Limb (tissue), 2 donors: ENCODE results near the gene MRPS9.

Experiments used
- DNase-seq, 2 donors: peaks; one replicate each; pipeline ENCODE4 v3.0.0-alpha.2; 2016; ENCODE audit errors: extremely low spot score in 2 of 2

The MRPS9 gene

DNA sequence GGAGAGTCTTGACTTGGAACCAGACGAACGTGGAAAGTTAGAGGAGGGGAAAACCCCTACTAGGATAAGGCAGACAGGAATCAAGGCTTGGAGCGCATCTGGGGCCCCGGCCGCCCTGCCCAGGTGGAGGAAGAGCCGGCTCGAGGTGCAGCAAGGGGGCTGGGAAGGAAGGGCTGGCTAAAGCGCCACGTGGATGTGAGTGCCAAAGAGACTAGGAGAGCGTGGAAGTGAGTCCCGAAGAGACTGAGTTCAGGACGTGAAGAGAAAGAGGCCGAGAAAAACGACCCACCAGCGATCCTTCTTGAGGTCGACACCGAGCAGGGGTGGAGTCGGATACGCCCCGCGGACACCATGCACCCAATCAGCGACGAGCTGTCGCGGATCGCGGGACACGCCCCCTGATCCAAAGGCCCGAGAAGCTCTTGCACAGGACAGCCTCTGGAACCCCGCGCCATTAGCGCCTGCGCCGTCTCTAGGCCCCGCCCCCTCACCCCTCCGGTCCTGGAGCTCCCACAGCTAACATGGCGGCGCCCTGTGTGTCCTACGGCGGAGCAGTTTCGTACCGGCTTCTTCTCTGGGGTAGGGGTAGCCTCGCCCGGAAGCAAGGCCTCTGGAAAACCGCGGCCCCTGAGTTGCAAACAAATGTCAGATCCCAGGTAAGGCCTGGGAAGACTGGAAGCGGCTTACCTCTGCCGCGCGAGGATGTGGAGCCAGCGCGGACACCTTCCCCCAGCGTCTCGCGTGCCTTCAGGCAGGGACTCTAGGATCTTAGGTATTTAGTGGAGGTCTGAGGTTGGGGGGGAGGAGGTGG lies at the start of gene MRPS9:
Gene MRPS9 (plus strand): TSS at position 498 of the 811 bp plus-strand sequence. CDS start 24 bp downstream, at position 522.
- peak; percentile 99 for DNase-seq

DNA sequence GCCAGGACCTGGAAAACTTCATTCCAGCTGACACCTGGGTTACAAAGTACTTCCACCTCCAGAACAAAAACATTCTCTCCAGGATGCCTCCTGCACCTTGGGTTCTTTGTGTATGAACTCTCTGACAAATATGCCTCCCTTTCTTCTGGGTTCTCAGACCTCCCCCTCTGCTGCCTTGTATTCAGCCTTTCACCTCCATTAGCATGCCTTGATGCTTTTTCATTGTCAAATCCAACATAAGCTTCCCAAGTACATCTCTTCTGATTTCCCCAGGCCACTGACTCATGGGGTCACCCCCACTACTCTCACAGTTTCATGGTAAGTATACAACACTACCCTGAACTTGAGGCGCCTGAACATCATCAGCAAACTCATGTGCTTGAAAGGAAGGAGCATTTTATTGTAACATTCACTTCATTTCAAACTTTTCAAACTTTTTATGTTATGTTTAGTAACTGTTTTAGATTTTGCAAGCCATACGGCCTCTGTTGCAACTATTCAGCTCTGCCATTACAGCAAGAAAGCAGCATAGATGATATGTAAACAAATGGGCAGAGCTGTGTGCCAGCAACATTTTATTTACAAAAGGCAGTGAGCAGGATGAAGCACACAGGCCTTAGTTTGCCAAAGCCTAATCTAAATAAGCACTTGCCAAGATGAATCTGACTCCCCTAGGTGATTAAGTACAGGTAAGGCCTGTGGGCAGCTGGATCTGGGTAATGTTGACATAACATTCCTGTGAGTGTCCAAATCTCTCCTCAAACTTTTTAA lies 32.5 kb upstream of the MRPS9 start:
- DNase-seq = no peak

DNA sequence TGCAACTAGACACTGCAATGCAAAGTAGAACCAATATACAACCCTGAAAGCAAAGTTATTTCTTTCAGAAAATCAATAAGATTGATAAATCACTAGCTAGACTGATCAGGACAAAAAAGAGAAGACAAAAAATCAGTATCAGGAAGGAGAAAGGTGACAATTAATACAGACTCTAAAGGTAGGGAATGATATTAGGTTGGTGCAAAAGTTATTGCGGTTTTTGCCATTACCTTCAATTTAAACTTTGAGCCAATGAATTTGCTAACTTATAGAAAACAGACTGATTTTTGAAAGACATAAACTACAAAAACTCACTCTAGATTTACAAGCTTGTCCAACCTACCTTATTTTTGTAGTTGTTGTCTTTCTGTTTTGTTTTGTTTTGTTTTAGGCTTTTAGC lies 30.5 kb upstream of the MRPS9 start:
- DNase-seq = no peak

DNA sequence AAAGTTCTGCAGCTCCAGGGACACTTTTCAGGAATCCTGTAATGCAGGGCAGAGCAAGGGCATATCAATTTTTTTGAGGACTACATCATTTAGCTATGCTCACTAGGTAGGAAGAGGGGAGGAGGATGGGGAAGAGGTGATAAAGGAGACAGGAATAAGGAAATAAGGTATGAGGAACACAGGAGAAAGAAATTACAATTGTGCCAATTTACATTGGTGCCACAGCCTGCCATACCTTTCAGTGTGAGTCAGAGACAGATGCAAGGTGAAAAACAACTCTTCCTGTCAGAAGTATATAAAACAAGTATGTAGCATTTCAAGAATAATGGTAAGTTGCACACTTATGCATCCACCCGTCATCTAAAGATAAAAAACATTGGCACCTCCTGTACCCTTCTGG lies 5.4 kb upstream of the MRPS9 start:
- DNase-seq = no peak

DNA sequence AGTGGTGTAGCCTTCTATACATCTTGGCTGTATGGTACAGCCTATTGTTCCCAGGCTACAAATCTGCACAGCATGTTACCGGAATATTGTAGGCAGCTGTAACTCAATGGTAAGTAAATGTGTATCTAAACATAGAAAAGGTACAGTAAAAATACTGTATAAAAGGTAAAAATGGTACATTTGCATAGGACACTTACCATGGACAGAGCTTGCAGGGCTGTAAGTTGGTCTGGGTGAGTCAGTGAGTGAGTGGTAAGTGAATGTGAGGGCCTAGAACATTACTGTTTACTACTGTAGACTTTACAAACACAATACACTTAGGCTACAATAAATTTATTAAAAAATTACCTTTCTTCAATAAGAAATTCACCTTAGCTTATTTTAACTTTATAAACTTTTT lies 3.7 kb upstream of the MRPS9 start:
- DNase-seq = no peak

DNA sequence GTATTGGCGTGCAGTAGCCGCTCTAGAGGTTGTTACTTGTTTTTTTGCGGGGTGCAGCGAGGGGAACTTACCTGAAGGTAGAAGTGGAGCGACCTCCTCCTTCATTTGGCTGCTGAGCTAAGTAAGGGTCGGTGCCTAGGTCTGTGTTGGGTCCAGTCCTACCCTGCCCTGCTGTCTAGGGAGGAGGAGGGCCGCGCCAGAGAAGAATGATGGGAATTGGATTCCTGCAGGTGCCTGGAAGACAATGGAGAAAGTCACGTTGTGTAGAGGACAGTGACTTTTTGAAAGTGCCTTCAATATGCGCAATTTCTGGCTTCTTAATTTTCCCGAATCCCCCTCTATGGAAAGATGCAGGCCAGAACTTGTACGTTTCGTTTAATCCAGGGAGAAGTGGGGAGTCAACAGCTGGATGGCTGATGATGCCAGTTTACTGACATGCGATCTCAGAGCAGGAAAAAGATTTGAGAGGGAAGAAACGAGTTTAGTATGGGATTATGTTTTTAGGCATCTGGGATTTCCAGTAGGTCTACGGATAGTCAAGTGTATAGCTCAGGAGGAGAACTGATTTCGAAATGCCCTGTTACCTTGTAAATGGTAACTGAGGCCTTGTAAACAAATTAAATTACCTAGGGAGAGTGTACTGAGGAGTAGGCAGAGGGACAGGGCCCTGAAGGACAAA lies 653 bp downstream of the MRPS9 start:
- DNase-seq = peak in 1 of 2 donors; percentile 7

DNA sequence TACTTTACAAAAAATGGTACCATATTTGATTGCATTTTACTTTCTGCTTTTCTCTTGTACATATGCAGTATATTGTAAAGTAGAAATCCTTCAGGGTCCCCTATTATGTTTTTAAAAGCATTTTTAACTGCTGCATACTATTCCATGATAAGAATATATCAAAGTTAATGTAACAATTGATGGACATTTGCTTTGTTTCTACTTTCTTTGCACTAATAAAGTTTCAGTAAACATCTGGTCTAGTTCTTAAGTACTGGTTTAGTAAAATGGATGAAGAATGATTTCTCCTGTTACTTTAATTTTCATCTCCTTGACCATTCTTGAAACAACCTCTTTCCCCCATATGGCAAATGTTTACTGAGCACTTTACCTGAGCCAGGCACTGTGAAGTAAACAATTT lies 1.7 kb downstream of the MRPS9 start:
- DNase-seq = no peak

DNA sequence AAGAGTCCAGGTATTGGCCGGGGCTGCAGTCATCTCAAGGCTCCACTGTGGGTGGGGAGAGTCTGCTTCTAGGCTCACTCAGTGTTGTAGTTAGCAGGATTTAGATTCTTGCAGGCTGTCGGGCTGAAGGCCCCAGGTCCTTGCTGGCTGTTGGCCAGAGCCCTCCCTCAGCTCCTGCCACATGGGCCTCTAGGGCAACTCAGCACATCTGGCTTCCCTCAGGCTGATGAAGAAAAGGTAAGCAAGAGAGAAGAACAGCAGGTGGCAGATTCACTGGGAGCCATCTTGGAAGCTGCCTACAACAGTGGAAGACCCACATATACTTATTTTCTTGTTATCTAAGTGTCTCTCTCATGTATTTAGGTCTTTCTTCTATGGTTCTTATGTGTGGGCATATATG lies 4.3 kb downstream of the MRPS9 start:
- DNase-seq = no peak

DNA sequence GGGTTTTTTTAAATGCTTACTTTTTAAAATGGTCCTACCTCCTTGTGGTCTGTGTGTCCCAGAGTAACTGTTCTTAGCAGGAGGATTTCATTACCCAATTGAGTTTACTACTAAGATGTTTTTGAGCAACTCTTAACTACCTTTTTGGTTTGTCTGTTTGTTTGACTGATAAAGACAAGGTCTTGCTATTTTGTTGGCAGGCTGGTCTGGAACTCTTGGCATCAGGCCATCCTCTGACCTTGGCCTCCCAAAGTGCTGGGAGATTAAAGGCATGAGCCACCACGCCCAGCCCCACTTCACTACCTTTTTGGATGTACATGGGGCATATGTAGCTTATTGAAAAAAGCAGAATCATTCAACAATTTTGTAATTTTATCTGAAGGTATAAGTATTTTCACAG lies 14.9 kb downstream of the MRPS9 start:
- no peak for DNase-seq

DNA sequence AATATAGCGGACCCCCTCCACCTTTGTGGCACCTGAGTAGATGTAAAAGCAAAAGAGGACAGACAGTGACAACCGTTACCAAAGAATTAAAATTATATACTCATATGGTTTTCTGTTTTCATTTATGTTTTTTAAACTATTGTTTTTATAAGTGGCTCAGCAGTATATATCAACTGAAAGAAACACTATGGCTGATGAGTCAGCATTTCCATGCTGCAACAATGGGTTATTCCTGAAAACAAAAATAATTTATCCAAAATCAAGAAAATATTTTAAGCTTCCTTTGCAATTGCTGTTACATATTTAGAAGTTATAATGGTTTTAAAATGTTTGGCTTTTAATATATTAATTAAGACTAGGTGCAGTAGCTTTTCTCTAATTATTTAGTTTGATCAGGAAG lies 17.7 kb downstream of the MRPS9 start:
- no peak for DNase-seq

DNA sequence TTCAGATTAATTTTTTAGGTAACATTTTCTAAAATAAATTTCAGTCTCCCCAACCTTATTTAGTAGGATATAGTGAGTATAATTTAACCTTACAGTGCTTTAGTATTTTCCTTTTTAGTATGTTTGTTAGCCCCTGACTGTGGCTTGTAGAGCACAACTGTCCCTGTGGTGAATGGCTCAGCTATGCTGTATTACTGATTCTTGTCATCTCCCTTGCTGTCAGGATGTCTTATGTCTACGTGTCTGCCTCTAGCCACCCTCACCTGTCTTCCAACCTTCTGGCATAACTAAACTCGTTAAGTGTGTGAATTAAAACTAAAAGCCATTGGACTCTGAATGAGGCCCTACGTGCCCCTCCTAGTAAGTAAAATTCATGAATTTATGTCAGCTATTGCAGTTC lies 18.4 kb downstream of the MRPS9 start:
- no peak for DNase-seq

DNA sequence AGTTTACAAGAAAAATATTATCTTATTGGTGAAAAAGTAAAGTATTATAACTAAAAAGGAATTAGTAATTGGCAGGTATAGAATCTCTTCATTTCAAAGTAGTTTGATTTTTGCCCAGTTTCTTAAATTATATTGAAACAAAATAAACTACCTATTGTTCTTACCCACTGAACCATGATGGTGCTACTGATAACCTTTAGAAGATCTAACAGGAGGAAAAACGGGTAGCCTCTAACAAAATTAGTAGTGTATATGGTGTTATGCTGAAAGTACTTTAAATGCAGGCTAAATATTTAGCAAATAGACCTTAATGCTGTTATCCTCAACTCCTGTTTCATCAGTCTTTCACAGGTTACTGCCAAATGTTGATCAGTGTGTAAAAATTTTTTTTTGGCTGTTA lies 19.1 kb downstream of the MRPS9 start:
- no peak for DNase-seq

DNA sequence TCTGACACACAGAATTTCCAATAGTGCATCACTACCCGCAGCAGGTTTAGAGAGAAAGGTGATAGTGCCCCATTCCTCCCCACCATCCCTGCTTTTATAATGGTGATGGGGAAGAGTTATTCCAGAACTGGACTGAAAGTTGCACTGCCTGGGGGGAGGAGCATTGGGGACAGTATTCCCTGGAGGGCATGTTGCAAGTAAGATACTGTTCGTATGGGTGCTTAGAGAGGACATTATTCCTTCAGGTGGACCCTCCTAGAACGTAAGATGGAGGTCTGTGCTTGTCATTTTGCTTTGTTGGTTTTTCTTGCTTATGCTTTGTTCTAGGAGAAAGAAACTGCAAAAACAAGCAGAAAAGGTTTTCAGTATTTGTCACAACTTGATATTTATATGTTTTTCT lies 23.7 kb downstream of the MRPS9 start:
- no peak for DNase-seq

DNA sequence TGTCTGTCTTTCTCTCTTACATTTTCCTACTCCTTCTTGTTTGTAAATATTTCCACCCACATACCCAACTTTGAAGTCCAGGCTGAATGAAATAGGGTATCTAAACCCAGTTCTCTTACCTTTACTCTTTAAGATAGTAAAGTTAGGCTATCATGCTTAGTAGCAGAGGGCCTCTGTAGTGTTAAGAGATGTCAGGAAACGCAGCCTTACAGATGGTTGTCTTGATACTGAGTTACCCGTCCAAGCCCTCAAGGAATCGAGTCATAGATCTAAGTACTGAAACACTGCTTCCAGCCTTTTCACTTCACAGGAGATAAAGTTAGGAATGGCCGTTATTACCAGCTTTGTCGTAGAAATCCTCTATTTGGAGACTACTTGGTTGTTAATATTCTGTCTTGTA lies 24.3 kb downstream of the MRPS9 start:
- DNase-seq = no peak

DNA sequence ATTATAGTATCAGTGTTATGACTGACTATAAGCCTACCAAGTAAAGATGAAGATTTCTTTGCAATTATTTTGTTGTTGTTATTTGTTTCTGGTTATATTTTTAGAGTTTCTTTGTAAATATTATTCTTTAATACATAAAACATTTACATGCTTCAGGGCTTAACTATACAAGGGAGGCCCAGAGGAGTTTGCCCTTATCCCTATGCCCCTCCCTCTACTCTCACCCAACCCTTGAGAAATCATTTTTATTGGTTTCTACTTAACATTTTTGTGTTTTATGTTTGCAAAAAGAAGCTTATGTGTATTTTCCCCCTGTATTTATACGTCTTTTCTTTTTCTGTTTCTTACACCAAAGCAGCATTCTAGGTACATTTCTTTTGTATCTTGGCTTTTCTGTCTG lies 30.5 kb downstream of the MRPS9 start:
- no peak for DNase-seq

DNA sequence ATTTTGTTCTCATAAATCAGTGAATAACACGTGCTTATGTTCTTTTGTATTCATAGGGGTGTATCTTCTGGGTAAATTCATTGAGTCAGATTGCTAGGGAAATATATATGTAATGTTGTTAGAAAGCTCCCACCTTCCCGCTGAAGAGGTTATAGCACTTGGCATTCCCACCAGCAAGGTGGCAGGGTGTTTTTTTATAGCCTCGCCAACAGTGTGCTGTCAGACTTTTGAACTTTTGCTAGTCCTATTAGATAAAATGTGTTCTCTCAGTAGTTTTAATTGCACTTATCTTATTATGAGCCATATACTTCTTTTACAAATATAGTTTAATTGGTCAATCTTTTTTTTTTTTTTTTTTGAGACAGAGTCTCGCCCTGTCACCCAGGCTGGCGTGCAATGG lies 31.0 kb downstream of the MRPS9 start:
- no peak for DNase-seq

DNA sequence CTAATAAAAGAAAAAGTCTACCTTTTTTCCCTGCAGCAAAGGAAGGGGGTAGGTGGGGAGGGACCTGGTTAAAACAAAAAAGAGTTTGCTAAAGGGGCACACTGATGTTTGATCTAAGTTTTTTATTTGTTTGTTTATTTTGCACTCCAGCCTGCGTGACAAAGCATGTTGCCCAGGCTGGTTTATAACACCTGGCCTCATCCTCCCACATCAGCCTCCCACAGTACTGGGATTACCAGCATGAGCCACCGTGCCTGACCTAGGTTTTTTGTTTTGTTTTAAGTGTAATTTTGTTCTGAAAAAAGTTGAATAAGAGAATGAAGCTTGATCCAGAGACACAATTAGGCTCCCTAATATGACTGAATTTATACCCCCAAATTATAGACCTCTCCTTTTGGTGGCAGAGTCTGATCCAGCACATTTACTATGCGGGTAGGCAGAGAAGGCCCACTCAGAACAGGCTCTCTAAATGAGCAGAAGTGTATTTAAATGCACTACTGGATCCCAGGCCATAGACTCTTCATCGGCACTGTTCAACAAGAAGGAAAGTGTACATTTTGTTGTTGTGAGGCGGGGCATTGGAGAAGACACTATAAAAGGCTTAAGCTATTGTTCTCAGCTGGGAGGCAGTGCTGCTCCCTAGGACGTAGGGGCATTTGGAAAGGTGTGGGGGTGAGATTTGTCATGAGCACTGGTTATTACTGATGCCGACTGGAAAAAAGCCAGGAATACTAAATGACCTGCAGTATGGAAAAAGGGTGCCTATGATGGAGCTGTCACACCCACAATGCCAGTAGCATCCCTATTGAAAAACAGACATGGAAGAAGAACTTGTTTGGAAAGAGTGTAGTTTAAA lies 32.4 kb downstream of the MRPS9 start:
- no peak for DNase-seq

DNA sequence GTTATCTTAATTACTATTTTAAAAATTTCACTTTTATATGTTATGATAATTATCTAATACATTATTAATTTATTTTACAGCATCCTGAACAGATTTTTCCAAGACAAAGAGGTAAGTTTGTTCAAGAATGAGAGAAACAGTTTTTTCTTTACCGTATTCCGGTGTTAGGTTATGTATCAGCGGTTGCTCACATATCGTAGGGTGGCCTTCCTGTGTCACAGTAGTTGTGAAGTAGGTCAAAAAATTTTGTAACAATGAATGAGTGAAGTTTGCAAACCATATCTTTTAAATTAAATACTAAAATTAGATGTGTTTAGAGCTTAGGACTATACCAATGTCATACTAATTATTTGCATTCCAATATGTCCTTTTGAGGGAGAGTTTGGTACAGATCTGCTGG lies 33.5 kb downstream of the MRPS9 start:
- DNase-seq = no peak

DNA sequence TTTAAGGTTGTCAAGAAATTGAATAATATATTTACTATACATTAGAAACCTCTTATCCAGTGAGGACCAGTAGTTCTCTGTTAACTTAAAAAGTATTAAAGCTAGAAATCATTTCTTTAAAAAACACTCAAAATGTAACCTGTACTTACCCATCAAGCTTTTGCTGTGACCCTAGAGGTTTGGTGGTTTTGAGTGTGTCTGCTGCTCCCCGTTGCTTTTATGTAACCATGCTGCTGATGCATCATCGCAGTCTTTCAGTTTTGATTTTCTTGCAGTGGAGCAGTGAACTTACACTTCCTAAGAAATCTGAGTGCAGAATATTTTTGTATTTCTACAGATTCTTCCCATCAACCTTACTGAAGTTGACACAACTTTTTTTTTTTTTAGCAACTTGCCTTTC lies 34.2 kb downstream of the MRPS9 start:
- no peak for DNase-seq

DNA sequence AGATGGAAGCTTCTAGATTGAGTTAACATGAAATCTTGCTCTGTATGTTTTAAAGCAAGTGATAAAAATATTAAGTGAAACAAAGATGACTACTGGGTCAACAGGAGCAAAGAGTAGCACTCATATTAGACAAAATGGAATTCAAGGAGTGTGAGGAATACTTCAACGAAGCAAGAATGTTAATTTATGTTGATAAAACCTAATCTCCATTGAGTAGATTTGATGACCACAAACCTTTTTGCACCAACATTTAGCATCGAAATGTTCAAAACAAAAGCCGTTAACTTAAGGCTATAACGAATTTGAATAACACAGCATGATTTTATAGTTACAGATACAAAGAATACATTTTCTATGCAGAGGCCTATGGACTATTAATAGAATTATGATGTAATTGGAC lies 35.7 kb downstream of the MRPS9 start:
- DNase-seq = no peak

DNA sequence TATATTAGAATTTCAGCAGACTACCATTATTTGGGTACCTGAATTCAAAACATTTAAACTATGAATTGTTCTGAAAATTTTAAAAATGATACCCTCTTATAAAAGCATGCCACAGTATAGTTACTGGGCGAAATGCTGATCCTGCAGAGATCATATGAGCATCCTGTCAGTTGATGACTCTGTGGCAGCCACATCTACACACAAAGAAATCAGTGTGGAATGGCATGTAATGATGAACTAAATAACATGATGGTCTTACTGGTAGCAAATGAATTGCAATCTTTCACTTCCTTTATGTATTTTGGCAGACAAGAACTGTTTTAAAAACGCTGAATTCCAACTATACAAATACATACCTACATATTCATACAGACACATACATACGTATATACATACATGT lies 38.3 kb downstream of the MRPS9 start:
- no peak for DNase-seq
